ENCODE results near the gene FTL.
A peak's percentile ranks its signal among the peaks of the same experiment; 100 is the strongest.
"Not testable (repeated sequence)": the region's sequence is repeated elsewhere in the genome, so short reads cannot be mapped to it uniquely, and the experiment has no call there.

FTL gene

DNA sequence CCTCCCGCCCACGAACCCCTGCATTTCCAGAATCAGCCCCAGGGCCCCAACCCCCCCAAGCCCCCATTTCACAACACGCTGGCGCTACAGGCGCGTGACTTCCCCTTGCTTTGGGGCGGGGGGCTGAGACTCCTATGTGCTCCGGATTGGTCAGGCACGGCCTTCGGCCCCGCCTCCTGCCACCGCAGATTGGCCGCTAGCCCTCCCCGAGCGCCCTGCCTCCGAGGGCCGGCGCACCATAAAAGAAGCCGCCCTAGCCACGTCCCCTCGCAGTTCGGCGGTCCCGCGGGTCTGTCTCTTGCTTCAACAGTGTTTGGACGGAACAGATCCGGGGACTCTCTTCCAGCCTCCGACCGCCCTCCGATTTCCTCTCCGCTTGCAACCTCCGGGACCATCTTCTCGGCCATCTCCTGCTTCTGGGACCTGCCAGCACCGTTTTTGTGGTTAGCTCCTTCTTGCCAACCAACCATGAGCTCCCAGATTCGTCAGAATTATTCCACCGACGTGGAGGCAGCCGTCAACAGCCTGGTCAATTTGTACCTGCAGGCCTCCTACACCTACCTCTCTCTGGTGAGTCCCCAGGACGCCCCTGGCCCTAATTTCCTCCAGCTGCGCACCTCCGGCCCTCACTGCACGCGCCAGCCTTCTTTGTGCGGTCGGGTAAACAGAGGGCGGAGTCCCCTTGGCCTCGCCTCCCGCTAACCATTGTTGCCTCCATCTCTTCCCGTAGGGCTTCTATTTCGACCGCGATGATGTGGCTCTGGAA, at the start of gene FTL:
Gene FTL, plus strand, starts transcription at position 270 of the 766 bp plus-strand sequence. Its CDS starts 199 bp downstream, at position 469.
- peak; percentile 65 for DNase-seq (ENCODE audit: low read depth)

DNA sequence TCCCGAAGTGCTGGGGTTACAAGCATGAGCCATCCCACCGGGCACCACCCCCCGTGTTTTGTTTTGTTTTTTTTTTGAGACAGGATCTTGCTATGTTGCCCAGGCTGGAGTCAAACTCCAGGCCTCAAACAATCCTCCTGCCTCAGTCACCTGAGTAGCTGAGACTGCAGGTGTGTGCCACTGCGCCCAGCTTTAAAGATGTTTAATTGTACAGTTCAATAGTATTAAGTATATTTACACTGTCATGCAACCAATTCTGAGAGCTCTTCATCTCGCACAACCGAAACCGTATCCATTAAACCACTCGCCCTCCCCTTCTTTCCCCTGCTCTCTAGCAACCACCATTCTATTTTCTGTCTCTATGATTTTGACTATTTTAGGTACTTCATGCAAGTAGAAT, 49.4 kb upstream of the FTL start:
- no peak for DNase-seq (ENCODE audit: low read depth)

DNA sequence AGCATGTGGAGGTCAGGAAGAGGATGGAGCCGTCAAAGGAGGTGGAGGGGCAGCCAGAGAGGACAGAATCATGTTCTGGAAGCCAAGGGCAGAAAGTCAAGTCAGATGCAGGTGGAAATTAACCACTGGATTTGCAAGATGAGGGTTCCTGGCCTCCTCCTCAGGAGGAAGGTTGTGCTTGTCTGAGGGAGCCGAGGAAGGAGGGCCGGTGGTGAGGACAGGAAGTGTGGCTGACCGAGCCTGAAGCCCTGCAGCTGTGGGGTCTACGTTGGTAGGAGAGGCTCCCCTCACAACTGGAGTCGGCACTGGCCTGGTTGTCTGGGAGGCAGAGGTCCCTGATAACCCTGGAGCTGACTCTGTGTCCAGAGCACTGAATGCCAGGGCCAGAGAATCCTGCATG, 47.0 kb upstream of the FTL start:
- no peak for DNase-seq (ENCODE audit: low read depth)

DNA sequence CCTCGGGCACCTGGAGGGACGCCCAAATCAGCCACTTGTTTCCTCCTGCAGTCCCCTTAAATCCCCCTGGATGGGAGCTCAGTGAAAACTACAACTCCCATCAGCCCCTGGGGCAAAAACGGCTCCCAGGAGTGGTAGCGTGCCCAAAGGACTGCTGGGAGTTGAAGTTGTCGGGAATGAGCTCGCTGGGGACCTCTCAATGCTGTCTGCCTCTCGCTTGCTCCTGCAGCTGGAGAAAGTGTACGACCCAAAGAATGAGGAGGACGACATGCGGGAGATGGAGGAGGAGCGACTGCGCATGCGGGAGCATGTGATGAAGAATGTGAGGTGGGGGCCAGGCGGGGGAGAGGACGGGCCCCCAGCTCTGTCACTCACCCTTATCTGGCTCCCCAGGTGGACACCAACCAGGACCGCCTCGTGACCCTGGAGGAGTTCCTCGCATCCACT, 46.3 kb upstream of the FTL start:
- DNase-seq (ENCODE audit: low read depth): no peak

DNA sequence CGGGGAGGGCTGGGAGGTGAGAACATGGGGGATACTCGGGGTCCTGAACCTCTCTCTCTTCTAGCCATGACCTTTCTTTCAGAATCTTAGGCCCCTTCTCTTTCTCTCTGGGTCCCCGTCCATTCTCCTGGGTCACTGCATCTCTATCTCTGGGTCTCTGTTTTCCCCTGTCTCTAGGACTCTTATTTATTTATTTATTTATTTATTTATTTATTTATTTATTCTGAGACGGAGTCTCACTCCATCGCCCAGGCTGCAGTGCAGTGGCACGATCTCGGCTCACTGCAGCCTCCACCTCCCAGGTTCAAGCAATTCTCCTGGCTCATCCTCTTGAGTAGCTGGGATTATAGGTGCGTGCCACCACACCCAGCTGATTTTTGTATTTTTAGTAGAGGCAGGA, 45.8 kb upstream of the FTL start:
- DNase-seq (ENCODE audit: low read depth): not testable (repeated sequence)

DNA sequence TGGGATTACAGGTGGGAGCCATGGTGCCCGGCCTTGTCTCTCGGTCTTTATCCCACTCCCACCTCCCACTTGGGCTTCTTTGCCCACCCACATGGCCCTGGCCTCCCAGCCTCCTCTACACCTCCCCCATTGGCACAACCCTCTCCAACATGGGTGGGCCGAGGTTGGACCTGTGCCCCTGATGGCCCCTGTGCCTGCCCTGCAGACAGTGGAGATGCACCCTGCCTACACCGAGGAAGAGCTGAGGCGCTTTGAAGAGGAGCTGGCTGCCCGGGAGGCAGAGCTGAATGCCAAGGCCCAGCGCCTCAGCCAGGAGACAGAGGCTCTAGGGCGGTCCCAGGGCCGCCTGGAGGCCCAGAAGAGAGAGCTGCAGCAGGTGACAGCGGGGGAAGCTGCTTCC, 44.2 kb upstream of the FTL start:
- DNase-seq (ENCODE audit: low read depth): no peak

DNA sequence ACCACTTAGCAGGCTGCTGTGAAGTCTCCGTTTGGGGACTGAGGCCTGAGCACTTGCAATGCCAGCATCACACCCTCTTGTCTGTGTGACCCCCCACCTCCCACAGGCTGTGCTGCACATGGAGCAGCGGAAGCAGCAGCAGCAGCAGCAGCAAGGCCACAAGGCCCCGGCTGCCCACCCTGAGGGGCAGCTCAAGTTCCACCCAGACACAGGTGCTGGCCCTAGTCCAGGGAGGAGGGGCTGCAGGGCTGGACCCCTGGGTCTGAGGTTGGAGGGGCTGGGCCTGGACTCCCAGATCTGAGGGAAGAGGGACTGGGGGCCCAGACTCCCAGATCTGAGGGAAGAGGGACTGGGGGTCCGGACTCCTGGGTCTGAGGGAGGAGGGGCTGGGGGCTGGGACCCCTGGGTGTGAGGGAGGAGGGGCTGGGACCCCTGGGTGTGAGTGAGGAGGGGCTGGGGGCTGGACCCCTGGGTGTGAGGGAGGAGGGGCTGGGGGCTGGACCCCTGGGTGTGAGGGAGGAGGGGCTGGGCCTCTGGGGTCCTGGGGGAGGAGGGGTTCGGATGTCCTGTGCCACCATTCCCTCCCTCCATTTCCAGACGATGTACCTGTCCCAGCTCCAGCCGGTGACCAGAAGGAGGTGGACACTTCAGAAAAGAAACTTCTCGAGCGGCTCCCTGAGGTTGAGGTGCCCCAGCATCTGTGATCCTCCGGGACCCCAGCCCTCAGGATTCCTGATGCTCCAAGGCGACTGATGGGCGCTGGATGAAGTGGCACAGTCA, 43.2 kb upstream of the FTL start:
- no peak for DNase-seq (ENCODE audit: low read depth)

DNA sequence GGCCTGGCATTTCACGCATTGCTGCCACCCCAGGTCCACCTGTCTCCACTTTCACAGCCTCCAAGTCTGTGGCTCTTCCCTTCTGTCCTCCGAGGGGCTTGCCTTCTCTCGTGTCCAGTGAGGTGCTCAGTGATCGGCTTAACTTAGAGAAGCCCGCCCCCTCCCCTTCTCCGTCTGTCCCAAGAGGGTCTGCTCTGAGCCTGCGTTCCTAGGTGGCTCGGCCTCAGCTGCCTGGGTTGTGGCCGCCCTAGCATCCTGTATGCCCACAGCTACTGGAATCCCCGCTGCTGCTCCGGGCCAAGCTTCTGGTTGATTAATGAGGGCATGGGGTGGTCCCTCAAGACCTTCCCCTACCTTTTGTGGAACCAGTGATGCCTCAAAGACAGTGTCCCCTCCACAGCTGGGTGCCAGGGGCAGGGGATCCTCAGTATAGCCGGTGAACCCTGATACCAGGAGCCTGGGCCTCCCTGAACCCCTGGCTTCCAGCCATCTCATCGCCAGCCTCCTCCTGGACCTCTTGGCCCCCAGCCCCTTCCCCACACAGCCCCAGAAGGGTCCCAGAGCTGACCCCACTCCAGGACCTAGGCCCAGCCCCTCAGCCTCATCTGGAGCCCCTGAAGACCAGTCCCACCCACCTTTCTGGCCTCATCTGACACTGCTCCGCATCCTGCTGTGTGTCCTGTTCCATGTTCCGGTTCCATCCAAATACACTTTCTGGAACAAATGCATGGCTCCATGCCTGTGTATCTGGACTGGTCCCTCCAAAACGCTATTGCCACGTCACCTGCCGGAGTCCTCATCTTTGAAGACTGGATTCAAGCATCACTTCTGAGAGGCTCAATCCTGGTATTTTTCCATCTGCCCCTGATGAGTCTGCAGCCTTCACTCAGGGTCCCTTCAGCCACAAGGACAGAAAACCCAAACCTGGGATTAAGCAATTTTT, 42.3 kb upstream of the FTL start:
- no peak for DNase-seq (ENCODE audit: low read depth)

DNA sequence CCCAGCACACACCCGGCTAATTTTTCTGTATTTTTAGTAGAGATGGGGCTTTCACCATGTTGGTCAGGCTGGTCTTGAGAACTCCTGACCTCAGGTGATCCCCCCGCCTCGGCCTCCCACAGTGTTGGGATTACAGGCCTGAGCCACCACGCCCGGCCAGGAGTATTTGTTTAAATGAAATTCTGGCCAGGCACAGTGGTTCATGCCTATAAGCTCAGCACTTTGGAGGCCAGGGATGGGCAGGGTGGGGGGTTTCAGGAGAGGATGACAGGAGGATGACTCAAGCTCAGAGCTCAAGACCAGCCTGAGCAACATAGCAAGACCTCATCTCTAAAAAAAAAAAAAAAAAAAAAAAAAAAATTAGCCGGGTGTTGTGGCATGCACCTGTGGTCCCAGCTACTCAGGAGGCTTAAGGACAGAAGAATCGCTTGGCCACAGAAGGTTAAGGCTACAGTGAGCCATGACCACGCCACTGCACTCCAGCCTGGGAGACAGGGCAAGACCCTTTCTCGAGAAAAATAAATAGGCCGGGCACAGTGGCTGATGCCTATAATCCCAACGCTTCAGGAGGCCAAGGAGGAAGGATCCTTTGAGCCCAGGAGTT, 39.8 kb upstream of the FTL start:
- no peak for DNase-seq (ENCODE audit: low read depth)

DNA sequence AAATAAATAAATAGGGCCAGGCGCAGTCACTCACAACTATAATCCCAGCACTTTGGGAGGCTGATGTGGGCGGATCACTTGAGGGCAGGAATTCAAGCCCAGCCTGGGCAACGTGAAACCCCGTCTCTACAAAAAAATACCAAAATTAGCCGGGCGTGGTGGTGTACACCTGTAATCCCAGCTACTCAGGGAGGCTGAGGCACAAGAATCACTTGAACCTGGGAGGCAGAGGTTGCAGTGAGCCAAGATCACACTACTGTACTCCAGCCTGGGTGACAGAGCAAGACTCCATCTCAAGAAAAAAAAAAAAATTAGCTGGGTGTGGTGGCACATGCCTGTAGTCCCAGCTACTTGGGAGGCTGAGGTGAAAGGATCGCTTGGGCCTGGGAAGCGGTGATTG, 39.2 kb upstream of the FTL start:
- DNase-seq (ENCODE audit: low read depth): not testable (repeated sequence)

DNA sequence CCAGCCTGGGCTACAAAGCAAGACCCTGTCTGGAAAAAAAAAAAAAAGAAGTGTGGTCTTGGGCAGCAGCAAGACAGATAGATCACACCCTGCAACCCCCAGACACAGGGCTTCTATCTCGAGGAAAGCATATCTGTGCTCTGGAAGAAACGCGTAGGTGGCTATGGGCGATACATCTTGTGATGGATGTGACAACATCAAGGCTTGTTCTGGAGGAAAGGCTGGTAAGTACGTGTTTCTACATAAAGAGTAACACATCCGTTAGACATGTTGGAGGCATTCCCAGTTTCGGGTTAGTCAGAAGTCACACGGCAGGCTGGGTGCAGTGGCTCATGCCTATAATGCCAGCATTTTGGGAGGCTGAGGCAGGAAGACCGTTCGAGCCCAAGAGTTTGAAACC, 38.2 kb upstream of the FTL start:
- no peak for DNase-seq (ENCODE audit: low read depth)

DNA sequence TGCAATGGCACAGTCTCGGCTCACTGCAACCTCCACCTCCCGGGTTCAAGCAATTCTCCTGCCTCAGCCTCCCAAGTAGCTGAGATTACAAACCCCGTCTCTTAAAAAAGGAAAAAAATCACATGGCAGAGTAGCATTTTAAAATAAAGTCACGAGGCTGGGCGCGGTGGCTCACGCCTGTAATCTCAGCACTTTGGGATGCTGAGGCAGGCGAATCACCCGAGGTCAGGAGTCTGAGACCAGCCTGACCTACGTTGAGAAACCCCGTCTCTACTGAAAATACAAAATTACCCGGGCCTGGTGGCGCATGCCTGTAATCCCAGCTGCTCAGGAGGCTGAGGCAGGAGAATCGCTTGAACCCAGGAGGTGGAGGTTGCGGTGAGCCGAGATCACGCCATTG, 37.4 kb upstream of the FTL start:
- not testable (repeated sequence) for DNase-seq (ENCODE audit: low read depth)

DNA sequence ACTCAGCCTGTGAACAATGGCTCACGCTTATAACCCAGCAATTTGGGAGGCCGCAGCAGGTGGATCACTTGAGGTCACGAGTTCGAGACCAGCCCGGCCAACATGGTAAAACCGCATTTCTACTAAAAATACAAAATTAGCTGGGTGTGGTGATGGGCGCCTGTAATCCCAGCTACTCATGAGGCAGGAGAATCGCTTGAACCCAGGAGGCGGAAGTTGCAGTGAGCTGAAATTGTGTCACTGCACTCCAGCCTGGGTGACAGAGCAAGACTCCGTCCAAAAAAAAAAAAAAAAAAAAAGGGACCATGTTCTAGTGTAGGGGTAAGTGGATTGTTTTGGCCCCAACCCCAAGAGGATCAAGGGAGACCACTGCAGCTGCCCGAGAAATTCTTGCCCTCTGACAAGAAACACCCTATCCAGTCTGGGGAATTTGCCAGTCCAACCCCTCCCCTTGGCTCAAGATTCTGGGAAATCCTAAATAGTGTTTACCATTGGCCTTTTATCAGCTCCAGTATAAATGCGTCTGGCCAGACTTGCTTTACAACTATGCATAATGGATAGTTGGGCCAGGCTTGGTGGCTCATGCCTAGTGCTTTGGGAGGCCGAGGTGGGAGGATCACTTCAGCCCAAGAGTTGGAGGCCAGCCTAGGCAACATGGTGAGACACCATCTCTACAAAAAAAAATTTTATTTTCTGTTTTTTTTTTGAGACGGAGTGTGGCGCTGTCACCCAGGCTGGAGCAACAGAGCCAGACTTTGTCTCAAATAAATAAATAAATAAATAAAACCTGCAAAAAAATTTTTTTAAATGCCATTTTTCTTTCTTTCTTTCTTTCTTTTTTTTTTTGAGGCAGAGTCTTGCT, 36.7 kb upstream of the FTL start:
- DNase-seq (ENCODE audit: low read depth): no peak

DNA sequence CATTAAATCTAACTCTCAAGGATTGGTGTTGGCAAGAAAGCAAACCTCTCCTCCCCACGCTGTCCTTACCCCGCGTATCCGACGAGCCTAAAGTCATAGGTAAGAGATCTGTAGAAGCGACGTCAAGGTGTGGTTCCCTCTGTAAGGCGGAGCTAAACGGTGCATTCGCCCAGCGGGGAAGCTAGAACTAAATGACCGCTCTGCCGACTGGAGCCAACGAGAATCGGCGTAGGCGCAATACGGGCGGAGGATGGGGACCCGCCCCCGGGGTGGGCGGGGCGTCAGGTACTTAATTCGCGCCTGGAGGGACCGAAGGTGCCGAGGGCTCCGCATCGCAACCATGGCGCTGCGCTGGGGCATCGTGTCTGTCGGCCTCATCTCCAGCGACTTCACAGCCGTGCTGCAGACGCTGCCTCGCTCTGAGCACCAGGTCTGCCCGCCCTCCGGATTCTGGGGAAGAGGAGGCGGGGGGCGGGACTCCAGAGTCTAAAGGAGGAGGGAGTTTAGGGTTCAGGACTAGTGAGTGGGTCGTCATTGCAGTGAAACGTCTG, 31.7 kb upstream of the FTL start, which contains the start of gene DHDH:
Gene DHDH, plus strand, starts transcription at position 318 of the 551 bp plus-strand sequence. Its CDS starts 23 bp downstream, at position 341.
- DNase-seq (ENCODE audit: low read depth): peak; percentile 68

DNA sequence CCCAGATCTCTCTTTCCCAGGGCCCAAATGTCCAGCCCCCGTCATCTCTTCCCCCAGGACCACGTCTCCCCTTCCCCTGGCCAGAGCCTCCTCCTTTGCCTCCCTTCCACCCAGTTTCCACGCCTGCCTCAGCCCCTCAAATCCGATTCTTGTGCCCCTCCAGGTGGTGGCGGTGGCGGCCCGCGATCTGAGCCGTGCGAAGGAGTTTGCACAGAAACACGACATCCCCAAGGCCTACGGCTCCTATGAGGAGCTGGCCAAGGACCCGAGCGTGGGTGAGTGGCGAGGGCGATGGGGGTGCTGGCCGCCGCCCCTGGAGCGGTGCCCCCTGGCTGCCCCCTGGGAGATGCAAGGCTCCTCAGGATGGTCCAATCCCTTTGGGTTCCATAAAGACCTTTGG, 30.3 kb upstream of the FTL start:
- DNase-seq (ENCODE audit: low read depth): no peak

DNA sequence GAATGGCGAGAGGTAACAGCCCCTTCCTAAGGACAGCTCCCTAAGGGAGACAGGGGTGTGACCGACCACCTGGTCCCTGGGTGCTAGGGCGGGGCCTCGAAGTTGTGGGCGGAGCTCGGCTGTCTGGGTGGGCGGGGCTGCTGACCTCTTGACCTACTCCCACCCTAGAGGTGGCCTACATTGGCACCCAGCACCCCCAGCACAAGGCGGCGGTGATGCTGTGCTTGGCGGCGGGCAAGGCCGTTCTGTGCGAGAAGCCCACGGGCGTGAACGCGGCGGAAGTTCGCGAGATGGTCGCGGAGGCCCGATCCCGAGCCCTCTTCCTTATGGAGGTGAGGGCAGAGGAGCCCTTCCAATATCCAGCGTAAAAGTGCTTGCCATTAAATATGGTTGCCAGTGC, 29.2 kb upstream of the FTL start:
- no peak for DNase-seq (ENCODE audit: low read depth)

DNA sequence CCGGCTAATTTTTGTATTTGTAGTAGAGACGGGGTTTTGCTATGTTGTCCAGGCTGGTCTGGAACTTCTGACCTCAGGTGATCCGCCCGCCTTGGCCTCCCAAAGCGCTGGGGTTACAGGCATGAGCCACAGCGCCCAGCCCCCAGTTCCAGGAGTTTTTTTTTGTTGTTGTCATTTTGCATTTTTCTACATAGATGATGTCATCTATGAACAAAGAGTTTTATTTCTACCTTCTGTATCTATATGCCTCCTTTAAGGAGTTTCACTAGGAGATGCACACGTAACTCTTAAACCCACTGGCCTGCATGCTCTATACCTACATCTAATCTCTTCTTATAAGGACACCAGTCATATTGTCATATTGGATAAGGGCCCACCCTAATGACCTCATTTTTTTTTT, 26.9 kb upstream of the FTL start:
- no peak for DNase-seq (ENCODE audit: low read depth)

DNA sequence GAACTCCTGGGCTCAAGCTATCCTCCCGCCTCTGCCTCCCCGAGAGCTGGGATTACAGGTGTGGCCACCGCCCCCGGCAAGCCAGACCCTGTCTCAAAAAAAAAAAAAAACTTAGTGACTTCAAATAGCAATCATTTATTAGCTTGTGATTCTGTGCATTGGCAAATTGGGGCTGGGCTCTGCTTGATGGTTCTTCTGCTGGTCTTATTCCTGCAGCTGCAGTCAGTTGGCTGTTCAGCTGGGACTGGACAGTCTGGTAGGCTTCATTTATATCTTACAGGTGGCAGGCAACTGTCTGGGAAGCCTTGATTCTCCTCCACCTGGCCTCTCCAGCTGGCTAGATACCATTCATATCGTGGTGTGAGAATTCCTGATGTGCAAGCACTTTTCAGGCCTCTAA, 24.2 kb upstream of the FTL start:
- DNase-seq (ENCODE audit: low read depth): no peak

DNA sequence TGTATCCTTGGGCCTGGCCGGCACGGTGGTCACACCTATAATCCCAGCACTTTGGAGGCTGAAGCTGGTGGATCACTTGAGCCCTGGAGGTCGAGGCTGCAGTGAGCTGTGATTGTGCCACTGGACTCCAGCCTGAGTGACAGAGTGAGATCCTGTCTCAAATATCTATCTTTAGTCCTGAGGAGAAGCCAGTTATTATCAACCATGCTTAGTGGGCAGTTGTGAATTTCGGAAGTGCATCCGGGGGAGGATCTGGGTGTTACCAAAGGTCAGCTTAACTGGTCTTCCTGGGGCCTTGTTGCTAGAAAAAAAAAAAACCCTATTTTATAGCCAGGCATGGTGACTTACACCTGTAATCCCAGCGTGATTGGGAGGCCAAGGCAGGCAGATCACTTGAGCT, 22.0 kb upstream of the FTL start:
- DNase-seq (ENCODE audit: low read depth): no peak

DNA sequence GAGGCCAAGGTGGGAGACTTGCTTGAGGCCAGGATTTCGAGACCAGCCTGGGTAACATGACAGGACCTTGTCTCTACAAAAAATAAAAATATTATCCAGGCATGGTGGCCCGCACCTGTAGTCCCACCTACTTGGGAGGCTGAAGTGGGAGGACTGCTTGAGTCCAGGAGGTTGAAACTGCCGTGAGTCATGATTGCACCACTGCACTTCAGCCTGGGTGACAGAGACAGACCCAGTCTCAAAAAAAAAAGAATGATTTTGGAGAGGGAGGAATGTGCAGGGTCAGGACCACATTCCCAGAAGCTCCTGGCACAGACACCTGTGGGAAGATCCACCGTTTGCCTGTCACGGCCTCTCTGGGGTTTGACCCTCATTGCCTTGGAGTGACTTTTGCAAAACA, 19.7 kb upstream of the FTL start:
- no peak for DNase-seq (ENCODE audit: low read depth)

DNA sequence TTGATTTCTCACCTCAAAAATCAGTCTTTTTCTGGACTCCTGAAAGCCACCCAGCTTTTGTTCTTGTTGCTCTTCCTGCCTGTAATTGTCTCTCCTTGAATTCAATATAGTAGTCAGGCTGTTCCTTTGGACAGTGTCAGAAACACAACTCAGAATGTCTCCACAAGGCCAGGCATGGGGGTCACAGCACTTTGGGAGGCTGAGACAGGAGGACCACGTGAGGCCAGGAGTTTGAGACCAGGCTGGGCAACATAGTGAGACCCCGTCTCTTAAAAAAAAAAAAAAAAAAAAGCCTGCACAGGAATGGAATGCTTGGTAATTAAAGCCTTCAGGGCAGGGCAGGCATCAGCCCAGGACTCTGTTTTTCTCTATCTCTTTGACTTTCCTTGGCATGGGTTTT, 19.3 kb upstream of the FTL start:
- DNase-seq (ENCODE audit: low read depth): no peak

Data from stimulated activated CD8-positive, alpha-beta memory T cell treated with anti-CD3 and anti-CD28 coated beads, Interleukin-15, amount 100 ng/mL, for 1 hour (primary cell).